ENCODE data around the gene GTPBP2. TPM values are rescaled to one million over a fixed set of nuclear protein-coding genes. Genes with fewer than 3 reads are reported as not detected.

GTPBP2 gene
- total and polyA plus RNA-seq, 2 of the 13 experiments (the other 11 are each of a cell fraction or from before 2014, with no cell fraction given): 26.9 to 88.2 TPM

- H3K9me3 ChIP-seq (ENCODE audit: low read length): no peaks in the 10 kb centered on the region
- no peak overlapping the region for H3K27ac ChIP-seq (ENCODE audit: extremely low read length, insufficient read depth, low read length)
- H3K4me2 ChIP-seq (ENCODE audit: low read depth, low read length): no peak overlapping the region
- DNase-seq (ENCODE audit: low spot score) (no peak), ATAC-seq (no peak), FAIRE-seq (no peak)
- in situ Hi-C loops (cut with HindIII; ENCODE audit: extremely low pct_ligation_motif_present, low pct_unique_long_range_greater_than_20kb) (no loop called here), intact Hi-C loops (cut with micrococcal nuclease; ENCODE audit: unreplicated experiment) (no loop called here)
- peaks cover 44 to 59% of the 10 kb centered on the region in 2 experiments for H3K36me3 ChIP-seq (replicated peaks in 1 of 2; ENCODE audit: control insufficient read depth in 1 of 2, insufficient read depth in 2 of 2, low read length in 2 of 2)
- no peaks in the 10 kb centered on the region for H3K79me2 ChIP-seq (ENCODE audit: insufficient read depth, low read length)
- ChIA-PET CTCF (ENCODE audit: low intra/inter-chr PET ratio, low total read pairs) (no interaction called here), POLR2A (interaction anchor here (1.5 to 4.5 kb wide), 2 partner anchors 8 to 46 kb away, joined by 3 to 50 read pairs; partner anchors contain the start of gene GTPBP2)
- H3K4me1 ChIP-seq (ENCODE audit: insufficient read depth, low read length): peaks cover 11% of the 10 kb centered on the region; the same call in 1 of the 2 replicates
- no peaks in the 10 kb centered on the region for H4K20me1 ChIP-seq (ENCODE audit: insufficient read depth, low read length)
- H2AFZ ChIP-seq (ENCODE audit: low read length): no peak overlapping the region
- H3K9ac ChIP-seq (ENCODE audit: insufficient read depth, low read depth, low read length): no peak overlapping the region
- H3K4me3 ChIP-seq (replicated peaks in 1 of 3; ENCODE audit: insufficient read depth in 1 of 3, low read depth in 2 of 3, low read length in 3 of 3): no peak overlapping the region
- BruUV-seq (replicated peaks): no TSS peak
- no peaks in the 10 kb centered on the region for H3K27me3 ChIP-seq (ENCODE audit: control insufficient read depth in 1 of 2, insufficient read depth in 2 of 2, low read length in 2 of 2)
- 97% methylated on average over 11 of the region's 12 CpGs for WGBS (ENCODE audit: low lambda C conversion rate)
- TF ChIP-seq ZNF33A (CRISPR knock-in tag; IDR thresholded peaks at IDR 0.05; ENCODE audit: borderline replicate concordance): no peak
- no peak for TF ChIP-seq ZBTB39 (CRISPR knock-in tag; IDR thresholded peaks at IDR 0.05)
- TF ChIP-seq CC2D1A (CRISPR knock-in tag; IDR thresholded peaks at IDR 0.05): no peak
- no peak for TF ChIP-seq KDM5A (IDR thresholded peaks at IDR 0.05; ENCODE audit: borderline replicate concordance, low read length)
- TF ChIP-seq RBFOX2 (IDR thresholded peaks at IDR 0.05; ENCODE audit: low read depth, low read length): peak; percentile 24; the same call in 1 of the 2 replicates
- TF ChIP-seq SMC3 (IDR thresholded peaks at IDR 0.05; ENCODE audit: low read length): no peak
- TF ChIP-seq ZFY (CRISPR knock-in tag; IDR thresholded peaks at IDR 0.05): no peak
- TF ChIP-seq, protein P1, sequence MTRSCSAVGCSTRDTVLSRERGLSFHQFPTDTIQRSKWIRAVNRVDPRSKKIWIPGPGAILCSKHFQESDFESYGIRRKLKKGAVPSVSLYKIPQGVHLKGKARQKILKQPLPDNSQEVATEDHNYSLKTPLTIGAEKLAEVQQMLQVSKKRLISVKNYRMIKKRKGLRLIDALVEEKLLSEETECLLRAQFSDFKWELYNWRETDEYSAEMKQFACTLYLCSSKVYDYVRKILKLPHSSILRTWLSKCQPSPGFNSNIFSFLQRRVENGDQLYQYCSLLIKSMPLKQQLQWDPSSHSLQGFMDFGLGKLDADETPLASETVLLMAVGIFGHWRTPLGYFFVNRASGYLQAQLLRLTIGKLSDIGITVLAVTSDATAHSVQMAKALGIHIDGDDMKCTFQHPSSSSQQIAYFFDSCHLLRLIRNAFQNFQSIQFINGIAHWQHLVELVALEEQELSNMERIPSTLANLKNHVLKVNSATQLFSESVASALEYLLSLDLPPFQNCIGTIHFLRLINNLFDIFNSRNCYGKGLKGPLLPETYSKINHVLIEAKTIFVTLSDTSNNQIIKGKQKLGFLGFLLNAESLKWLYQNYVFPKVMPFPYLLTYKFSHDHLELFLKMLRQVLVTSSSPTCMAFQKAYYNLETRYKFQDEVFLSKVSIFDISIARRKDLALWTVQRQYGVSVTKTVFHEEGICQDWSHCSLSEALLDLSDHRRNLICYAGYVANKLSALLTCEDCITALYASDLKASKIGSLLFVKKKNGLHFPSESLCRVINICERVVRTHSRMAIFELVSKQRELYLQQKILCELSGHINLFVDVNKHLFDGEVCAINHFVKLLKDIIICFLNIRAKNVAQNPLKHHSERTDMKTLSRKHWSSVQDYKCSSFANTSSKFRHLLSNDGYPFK (CRISPR knock-in tag; IDR thresholded peaks at IDR 0.05; ENCODE audit: borderline replicate concordance): no peak
- no peak for TF ChIP-seq ZNF460 (CRISPR knock-in tag; IDR thresholded peaks at IDR 0.05; ENCODE audit: borderline replicate concordance)
- 0 out of 2 replicates have a peak, but pooled peaks have one; percentile 12 for TF ChIP-seq ZNF350 (CRISPR knock-in tag; IDR thresholded peaks at IDR 0.05; ENCODE audit: borderline replicate concordance, low read depth)
- TF ChIP-seq POLR2G (IDR thresholded peaks at IDR 0.05; ENCODE audit: low read depth, low read length): peak; percentile 28; the same call in 1 of the 2 replicates
- TF ChIP-seq ZNF780A (CRISPR knock-in tag; IDR thresholded peaks at IDR 0.05): no peak
- TF ChIP-seq PATZ1 (CRISPR knock-in tag; IDR thresholded peaks at IDR 0.05): no peak
- TF ChIP-seq, protein P2, sequence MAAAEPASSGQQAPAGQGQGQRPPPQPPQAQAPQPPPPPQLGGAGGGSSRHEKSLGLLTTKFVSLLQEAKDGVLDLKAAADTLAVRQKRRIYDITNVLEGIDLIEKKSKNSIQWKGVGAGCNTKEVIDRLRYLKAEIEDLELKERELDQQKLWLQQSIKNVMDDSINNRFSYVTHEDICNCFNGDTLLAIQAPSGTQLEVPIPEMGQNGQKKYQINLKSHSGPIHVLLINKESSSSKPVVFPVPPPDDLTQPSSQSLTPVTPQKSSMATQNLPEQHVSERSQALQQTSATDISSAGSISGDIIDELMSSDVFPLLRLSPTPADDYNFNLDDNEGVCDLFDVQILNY (CRISPR knock-in tag; conservative IDR thresholded peaks at IDR 0.05): no peak
- TF ChIP-seq SRY (CRISPR knock-in tag; IDR thresholded peaks at IDR 0.05): no peak
- peak; percentile 33; the same call in 1 of the 2 replicates for TF ChIP-seq POLR2AphosphoS5 (IDR thresholded peaks at IDR 0.05; ENCODE audit: low read depth, low read length)
Observed at GRCh38 chr6:43621078-43621835, 7.8 kb downstream of the GTPBP2 start.
